ENCODE data around the gene HOOK2. TPM values are rescaled to one million over a fixed set of nuclear protein-coding genes. Genes with fewer than 3 reads are reported as not detected.
A peak's percentile ranks its signal among the peaks of the same experiment; 100 is the strongest.
"Not testable (repeated sequence)": the region's sequence is repeated elsewhere in the genome, so short reads cannot be mapped to it uniquely, and the experiment has no call there.

HOOK2 gene
- total RNA-seq, 1 experiment from 2014 or later: 19.0 TPM

- Histone ChIP-seq H3K36me3 (peaks cover 34% of the 10 kb centered on the region), H3K9me3 (replicated peaks) (no peaks in the 10 kb centered on the region), H3K27me3 (no peaks in the 10 kb centered on the region), H3K4me3 (peak overlapping the region; percentile 98), H3K4me1 (peaks cover 10% of the 10 kb centered on the region; the same call in 1 of the 2 replicates), H3K27ac (peak overlapping the region; percentile 92)
- DNase-seq: peak; percentile 68
These were observed 41.8 kb downstream of the HOOK2 start for GRCh38 chr19:12733369-12734214.

DNA sequence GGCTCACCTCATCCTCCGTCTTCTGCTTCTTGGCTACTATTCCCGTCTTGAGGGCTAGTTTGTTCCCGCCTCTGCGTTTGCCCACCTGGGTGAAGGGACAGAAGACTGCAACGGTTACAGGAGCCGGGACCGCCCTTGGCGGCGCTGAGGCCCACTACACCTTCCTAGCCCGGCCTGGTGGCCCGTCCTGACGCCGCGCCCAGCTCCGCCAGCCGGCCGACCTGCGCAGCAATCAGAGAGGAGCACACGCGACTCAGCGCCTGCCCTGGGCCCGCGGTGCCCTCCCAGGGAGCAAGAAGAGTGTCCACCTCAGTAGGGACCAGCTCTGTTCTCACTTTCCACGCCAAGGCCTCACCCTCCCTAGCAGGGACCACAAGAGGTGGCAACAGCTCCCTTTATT, 44.0 kb downstream of the HOOK2 start:
- Histone ChIP-seq H3K4me3 (no peak overlapping the region), H3K4me1 (peaks cover 8% of the 10 kb centered on the region; the same call in 1 of the 2 replicates), H3K27ac (no peak overlapping the region), H3K27me3 (no peaks in the 10 kb centered on the region), H3K9me3 (replicated peaks) (no peaks in the 10 kb centered on the region), H3K36me3 (peaks cover 39% of the 10 kb centered on the region)
- DNase-seq: no peak

DNA sequence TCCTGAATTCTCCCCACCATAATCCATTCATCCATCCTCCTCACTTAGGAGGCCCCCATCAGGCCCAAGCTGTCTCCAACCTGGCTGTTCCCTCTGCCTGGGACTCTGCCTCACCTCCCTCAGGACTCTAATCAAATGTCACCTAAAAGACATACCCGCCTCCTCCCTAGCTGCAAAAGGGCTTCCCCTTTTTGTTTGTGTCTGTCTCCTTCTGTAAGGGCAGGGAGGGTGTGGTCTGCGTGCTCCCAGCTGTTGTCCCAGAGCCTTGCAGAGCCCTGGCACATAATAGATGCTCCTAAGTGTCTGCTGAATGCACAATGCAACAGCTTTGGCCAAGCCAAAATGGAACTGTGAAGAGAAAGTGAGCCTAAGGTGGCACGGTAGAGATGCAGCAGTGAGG, 45.3 kb downstream of the HOOK2 start:
- no peak for DNase-seq
- Histone ChIP-seq H3K27me3 (no peaks in the 10 kb centered on the region), H3K27ac (no peak overlapping the region), H3K4me3 (no peak overlapping the region), H3K4me1 (peaks cover 3% of the 10 kb centered on the region; the same call in 1 of the 2 replicates), H3K9me3 (replicated peaks) (no peaks in the 10 kb centered on the region), H3K36me3 (peaks cover 39% of the 10 kb centered on the region)

DNA sequence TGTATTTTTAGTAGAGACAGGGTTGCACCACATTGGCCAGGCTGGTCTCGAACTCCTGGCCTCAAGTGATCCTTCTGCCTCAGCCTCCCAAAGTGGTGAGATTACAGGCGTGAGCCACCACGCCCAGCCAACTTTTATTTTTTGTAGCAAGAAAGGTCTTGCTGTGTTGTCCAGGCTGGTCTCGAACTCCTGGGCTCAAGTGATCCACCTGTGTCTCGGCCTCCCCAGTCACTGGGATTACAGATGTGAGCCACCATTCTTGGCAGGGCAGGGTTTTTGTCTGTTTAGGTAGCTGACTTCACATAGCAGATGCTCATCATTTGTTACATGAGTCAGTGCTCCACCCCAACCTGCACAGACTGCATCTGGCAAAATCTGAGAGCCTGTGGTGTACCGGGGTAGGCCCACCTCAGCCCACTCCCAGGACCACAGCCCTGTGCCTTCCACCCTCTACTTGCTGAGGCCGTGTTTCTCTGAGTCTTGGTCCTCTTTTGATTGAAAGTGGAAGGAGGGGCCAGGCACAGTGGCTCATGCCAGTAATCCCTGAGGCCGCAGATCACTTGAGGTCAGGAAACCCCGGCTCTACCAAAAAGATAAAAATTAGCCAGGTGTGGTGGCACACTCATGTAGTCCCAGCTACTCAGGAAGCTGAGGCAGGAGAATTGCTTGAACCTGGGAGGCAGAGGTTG, 47.5 kb downstream of the HOOK2 start:
- Histone ChIP-seq H3K27ac (no peak overlapping the region), H3K36me3 (peaks cover 39% of the 10 kb centered on the region), H3K9me3 (replicated peaks) (no peaks in the 10 kb centered on the region), H3K4me3 (no peak overlapping the region), H3K4me1 (peaks cover 2% of the 10 kb centered on the region; the same call in 1 of the 2 replicates), H3K27me3 (no peaks in the 10 kb centered on the region)
- DNase-seq: no peak

GRCh38 chr19:12726988-12727316, 48.4 kb downstream of the HOOK2 start:
- no peak for DNase-seq
- H3K27me3 ChIP-seq: no peaks in the 10 kb centered on the region
- H3K36me3 ChIP-seq: peaks cover 37% of the 10 kb centered on the region

DNA sequence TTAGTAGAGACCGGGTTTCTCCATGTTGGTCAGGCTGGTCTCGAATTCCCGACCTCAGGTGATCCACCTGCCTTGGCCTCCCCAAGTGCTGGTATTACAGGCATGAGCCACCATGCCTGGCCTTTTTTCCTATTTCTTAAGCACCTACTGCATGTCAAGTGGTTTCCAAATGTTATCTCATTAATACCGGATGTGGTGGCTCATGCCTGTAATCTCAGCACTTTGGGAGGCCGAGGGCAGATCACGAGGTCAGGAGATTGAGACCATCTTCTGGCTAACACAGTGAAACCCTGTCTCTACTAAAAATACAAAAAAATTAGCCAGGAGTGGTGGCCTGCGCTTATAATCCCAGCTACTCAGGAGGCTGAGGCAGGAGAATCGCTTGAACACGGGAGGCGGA, 49.7 kb downstream of the HOOK2 start:
- not testable (repeated sequence) for H3K27me3 ChIP-seq; H3K27ac ChIP-seq; H3K9me3 ChIP-seq (replicated peaks); H3K4me3 ChIP-seq; H3K4me1 ChIP-seq; DNase-seq
- peaks cover 25% of the 10 kb centered on the region for H3K36me3 ChIP-seq

More at GRCh38 chr19:12726988-12727316, 48.4 kb downstream of the HOOK2 start:
- peaks cover 2% of the 10 kb centered on the region; the same call in 1 of the 2 replicates for H3K4me1 ChIP-seq
- H3K27ac ChIP-seq: no peak overlapping the region
- H3K9me3 ChIP-seq (replicated peaks): no peaks in the 10 kb centered on the region
- no peak overlapping the region for H3K4me3 ChIP-seq

GRCh38 chr19:12723641-12724426, 51.5 kb downstream of the HOOK2 start, which contains the start of gene TNPO2:
TSS of gene TNPO2 (minus strand) at chr19:12723932. CDS start at chr19:12720977, 2,955 bp downstream.
- Histone ChIP-seq H3K36me3 (peaks cover 14% of the 10 kb centered on the region), H3K9me3 (replicated peaks) (no peaks in the 10 kb centered on the region), H3K4me3 (peak within 1 kb of the TSS; percentile 78), H3K27me3 (no peaks in the 10 kb centered on the region), H3K27ac (peak within 1 kb of the TSS; percentile 84), H3K4me1 (peaks cover 2% of the 10 kb centered on the region; the same call in 1 of the 2 replicates)
- DNase-seq: peak; percentile 95 to 96

DNA sequence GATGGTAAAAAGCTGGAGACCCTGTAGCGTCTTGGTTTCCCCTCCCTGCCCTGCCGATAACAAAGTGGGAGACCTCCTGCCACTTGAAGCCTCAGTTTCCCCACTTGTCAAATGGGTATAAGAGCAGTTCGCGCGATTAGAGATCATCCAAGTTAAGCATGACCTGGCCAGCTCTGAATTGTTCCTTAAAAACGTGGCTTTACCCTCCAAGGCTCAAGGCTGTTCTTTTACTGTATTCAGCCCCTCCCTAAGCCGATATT, 52.0 kb downstream of the HOOK2 start:
- Histone ChIP-seq H3K9me3 (replicated peaks) (no peaks in the 10 kb centered on the region), H3K27me3 (no peaks in the 10 kb centered on the region), H3K4me3 (peak overlapping the region; percentile 78), H3K4me1 (peaks cover 2% of the 10 kb centered on the region; the same call in 1 of the 2 replicates), H3K36me3 (peaks cover 18% of the 10 kb centered on the region), H3K27ac (peak overlapping the region; percentile 84)
- DNase-seq: no peak

DNA sequence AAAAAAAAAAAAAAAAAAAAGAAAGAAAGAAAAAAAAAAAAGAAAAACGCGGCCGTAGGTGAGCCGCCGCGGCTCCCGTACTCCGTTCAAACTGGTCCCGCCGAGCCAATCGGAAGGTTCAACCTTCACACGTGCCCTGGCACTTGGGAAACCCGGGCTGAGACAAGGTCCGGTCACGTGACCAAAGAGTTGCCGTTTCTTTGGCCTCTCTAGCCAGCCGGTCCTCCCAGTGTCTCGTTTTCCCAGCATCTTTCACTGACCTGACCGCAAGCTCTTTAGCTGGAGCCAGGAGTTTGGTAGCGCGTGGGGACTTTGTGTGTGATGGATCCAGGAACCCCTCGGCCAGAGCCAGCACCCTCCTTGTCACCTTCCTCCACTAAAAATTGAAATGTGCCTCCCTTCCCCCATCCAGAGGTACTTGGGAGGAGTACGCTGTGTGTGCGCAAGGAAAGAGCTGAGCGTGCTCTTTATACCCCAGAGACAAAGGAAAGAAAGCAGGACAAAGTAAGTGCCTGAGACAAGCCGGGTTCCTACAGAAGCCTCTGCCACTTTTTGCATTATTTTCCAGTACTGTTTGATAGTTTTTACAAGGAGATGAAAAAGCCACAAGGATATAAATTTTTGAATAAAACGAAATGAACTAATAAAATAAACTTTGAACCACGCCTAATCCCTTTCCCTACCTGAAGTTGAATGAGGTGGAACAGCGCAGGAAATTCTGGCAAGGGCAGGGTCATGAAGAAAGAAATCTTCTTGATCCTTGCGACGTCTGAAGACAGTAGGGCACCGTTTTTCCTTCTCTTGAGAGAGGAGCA, 52.6 kb downstream of the HOOK2 start:
- Histone ChIP-seq H3K36me3 (peaks cover 18% of the 10 kb centered on the region), H3K27ac (peak overlapping the region; percentile 84), H3K4me1 (peaks cover 2% of the 10 kb centered on the region; the same call in 1 of the 2 replicates), H3K27me3 (no peaks in the 10 kb centered on the region), H3K4me3 (peak overlapping the region; percentile 78), H3K9me3 (replicated peaks) (no peaks in the 10 kb centered on the region)
- DNase-seq: peak; percentile 100

DNA sequence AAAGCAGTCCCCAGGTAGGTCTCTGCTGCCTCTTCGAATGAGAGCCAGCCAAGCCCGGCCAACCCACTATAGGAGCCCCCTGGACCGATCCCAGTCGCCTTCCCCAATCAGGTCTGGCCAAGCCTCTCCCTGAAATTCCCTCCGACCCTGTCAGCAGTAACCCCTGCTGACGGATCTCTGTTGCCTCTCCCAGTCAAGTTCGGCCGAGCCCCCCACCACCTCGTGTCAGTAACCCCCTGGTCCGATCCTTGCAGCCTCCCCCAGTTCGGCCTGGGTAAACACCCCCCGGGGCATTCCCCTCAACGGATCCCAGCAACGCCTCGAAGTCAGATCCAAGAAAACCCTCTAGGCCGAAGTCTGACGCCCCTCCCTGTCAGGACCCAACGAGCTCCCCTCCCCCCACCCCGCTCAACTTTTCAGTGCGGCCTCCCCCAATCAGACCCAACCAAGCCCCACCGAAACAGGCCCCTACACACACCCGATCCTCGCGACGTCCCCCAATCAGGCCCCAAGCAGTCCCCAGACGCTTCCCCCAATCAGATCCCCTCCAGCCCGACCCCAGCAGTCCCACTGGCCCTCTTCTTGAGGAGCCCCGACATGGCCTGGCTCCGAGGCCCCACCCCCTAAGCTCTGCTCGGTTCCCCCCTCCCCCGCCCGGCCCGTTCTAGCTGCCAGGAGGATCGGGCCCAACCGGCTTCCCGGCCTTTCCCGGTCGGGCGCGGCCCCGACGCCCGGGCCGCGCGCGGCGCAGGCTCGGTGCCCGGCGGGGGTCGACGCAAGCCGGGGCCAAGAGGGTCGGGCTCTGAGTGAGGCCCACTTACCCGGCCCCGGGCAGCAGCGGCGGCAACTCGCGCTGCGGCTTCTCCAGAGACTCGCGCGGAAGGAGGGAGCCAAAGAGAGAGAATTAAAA, 53.4 kb downstream of the HOOK2 start:
- DNase-seq: peak; percentile 80 to 86
- H3K9me3 ChIP-seq (replicated peaks): no peaks in the 10 kb centered on the region
- H3K4me3 ChIP-seq: peak overlapping the region; percentile 78
- peak overlapping the region; percentile 84 for H3K27ac ChIP-seq
- H3K36me3 ChIP-seq: peaks cover 23% of the 10 kb centered on the region
- H3K27me3 ChIP-seq: no peaks in the 10 kb centered on the region
- H3K4me1 ChIP-seq: peaks cover 2% of the 10 kb centered on the region; the same call in 1 of the 2 replicates

- DNase-seq: no peak
- Histone ChIP-seq H3K27ac (peak overlapping the region; percentile 84), H3K4me3 (peak overlapping the region; percentile 78), H3K9me3 (replicated peaks) (no peaks in the 10 kb centered on the region), H3K36me3 (peaks cover 32% of the 10 kb centered on the region), H3K27me3 (no peaks in the 10 kb centered on the region), H3K4me1 (peaks cover 2% of the 10 kb centered on the region; the same call in 1 of the 2 replicates)
These were observed 54.3 kb downstream of the HOOK2 start for GRCh38 chr19:12720851-12721655.

- no peaks in the 10 kb centered on the region for H3K9me3 ChIP-seq (replicated peaks)
- no peaks in the 10 kb centered on the region for H3K27me3 ChIP-seq
- H3K4me3 ChIP-seq: peak overlapping the region; percentile 78
- DNase-seq: no peak
- H3K36me3 ChIP-seq: peaks cover 38% of the 10 kb centered on the region
- peaks cover 2% of the 10 kb centered on the region; the same call in 1 of the 2 replicates for H3K4me1 ChIP-seq
- no peak overlapping the region for H3K27ac ChIP-seq
These were observed 55.1 kb downstream of the HOOK2 start for GRCh38 chr19:12720296-12720695.

All from SJCRH30 (cell line).